GM23338 (cell line): ENCODE measurements around the gene ADGRG2. TPM values are rescaled to one million over a fixed set of nuclear protein-coding genes. Genes with fewer than 3 reads are reported as not detected.

Experiments
- ATAC-seq: fragments of 200-7000 bp; cut with Tn5 transposase; 3 replicates; pipeline ENCODE4 v1.9.1; 2020
- DNase-seq: peaks from one replicate; pipeline ENCODE4 v3.0.0-alpha.2; 2015; ENCODE audit warnings: low spot score
- H2AFZ ChIP-seq: fragments of 200-600 bp; sonication (generic); 2 replicates; pipeline ENCODE4 v1.8.0; 2016; ENCODE audit warnings: antibody characterized with exemption, mild to moderate bottlenecking, moderate library complexity
- H3F3A ChIP-seq: fragments of 200-600 bp; sonication (generic); replicated peaks from 2 replicates; pipeline ENCODE4 v1.8.0; 2017; ENCODE audit warnings: antibody characterized with exemption, mixed run types, low read depth
- H3K27ac ChIP-seq: fragments of 200-600 bp; sonication (generic); 2 replicates; pipeline ENCODE4 v1.6.1; 2016; ENCODE audit warnings: low read depth
- H3K27me3 ChIP-seq: fragments of 200-600 bp; sonication (generic); 2 replicates; pipeline ENCODE4 v1.8.0; 2016; ENCODE audit warnings: mild to moderate bottlenecking, mixed run types, moderate library complexity; ENCODE audit not compliant: insufficient read depth
- H3K36me3 ChIP-seq: fragments of 200-600 bp; sonication (generic); 2 replicates; pipeline ENCODE4 v1.8.0; 2016; ENCODE audit warnings: mild to moderate bottlenecking; ENCODE audit not compliant: insufficient read depth
- H3K4me1 ChIP-seq: fragments of 200-600 bp; sonication (generic); 2 replicates; pipeline ENCODE4 v1.8.0; 2016; ENCODE audit warnings: mild to moderate bottlenecking, moderate library complexity; ENCODE audit not compliant: insufficient read depth
- H3K4me2 ChIP-seq: fragments of 200-600 bp; sonication (generic); 2 replicates; pipeline ENCODE4 v1.7.1; 2017; ENCODE audit warnings: mixed run types
- H3K4me3 ChIP-seq: fragments of 200-600 bp; sonication (generic); 2 replicates; pipeline ENCODE4 v1.6.1; 2016; ENCODE audit warnings: mixed run types
- H3K79me2 ChIP-seq: fragments of 200-600 bp; sonication (generic); replicated peaks from 2 replicates; pipeline ENCODE4 v1.8.0; 2017; ENCODE audit warnings: mild to moderate bottlenecking; ENCODE audit not compliant: insufficient read depth
- H3K9me2 ChIP-seq: fragments of 200-600 bp; sonication (generic); 2 replicates; pipeline ENCODE4 v1.8.0; 2017; ENCODE audit not compliant: insufficient read depth
- H4K20me1 ChIP-seq: fragments of 200-600 bp; sonication (generic); replicated peaks from 2 replicates; pipeline ENCODE4 v1.8.0; 2017; ENCODE audit warnings: mild to moderate bottlenecking; ENCODE audit not compliant: insufficient read depth
- H3K27ac Mint-ChIP-seq: 2 replicates; pipeline ENCODE4 v1.8.0; 2020; ENCODE audit warnings: inconsistent platforms, mild to moderate bottlenecking, moderate library complexity, mixed read lengths
- H3K27me3 Mint-ChIP-seq: 3 replicates; pipeline ENCODE4 v1.8.0; 2022; ENCODE audit warnings: low read depth, mild to moderate bottlenecking, moderate library complexity, mixed read lengths, inconsistent platforms; ENCODE audit not compliant: insufficient read depth, poor library complexity
- H3K36me3 Mint-ChIP-seq: 3 replicates; pipeline ENCODE4 v1.8.0; 2021; ENCODE audit warnings: low read depth, mild to moderate bottlenecking, inconsistent platforms, moderate library complexity, mixed read lengths
- H3K4me1 Mint-ChIP-seq: 3 replicates; pipeline ENCODE4 v1.8.0; 2020; ENCODE audit warnings: mild to moderate bottlenecking, inconsistent platforms, mixed read lengths
- H3K4me3 Mint-ChIP-seq: 3 replicates; pipeline ENCODE4 v1.8.0; 2021; ENCODE audit warnings: moderate library complexity, mild to moderate bottlenecking, inconsistent platforms, mixed read lengths
- H3K9me3 Mint-ChIP-seq: 3 replicates; pipeline ENCODE4 v1.8.0; 2020; ENCODE audit warnings: moderate library complexity, mild to moderate bottlenecking, inconsistent platforms, mixed read lengths
- CTCF ChIP-seq, 2 experiments: fragments of 200-600 bp in 1 of 2; sonication (generic) in 1 of 2; conservative IDR thresholded peaks; 2 replicates each; pipeline versions ENCODE4 v1.5.1 to v1.6.1; 2016 to 2017; ENCODE audit warnings: antibody characterized with exemption in 2 of 2, low read depth in 2 of 2, mild to moderate bottlenecking in 2 of 2, moderate library complexity in 1 of 2
- EZH2 ChIP-seq: fragments of 200-600 bp; sonication (generic); IDR thresholded peaks from one replicate; pipeline ENCODE4 v1.8.0; 2017; ENCODE audit warnings: antibody characterized with exemption, mild to moderate bottlenecking, low read depth; ENCODE audit not compliant: unreplicated experiment
- EZH2phosphoT487 ChIP-seq: fragments of 200-600 bp; sonication (generic); IDR thresholded peaks from one replicate; pipeline ENCODE4 v1.8.1; 2018; ENCODE audit warnings: antibody characterized with exemption; ENCODE audit not compliant: unreplicated experiment
- NANOG ChIP-seq: IDR thresholded peaks from 2 replicates; pipeline ENCODE4 v1.6.1; 2016; ENCODE audit warnings: antibody characterized with exemption, borderline replicate concordance
- ZNF114 ChIP-seq: fragments of 250-450 bp; sonication (Bioruptor Pico); IDR thresholded peaks from 2 replicates; pipeline ENCODE4 v1.5.0; 2020; ENCODE audit warnings: mild to moderate bottlenecking, moderate library complexity
- polyA plus RNA-seq: library from polyadenylated mRNA; unstranded; fragments of >200 nt; fragmentation: Nextera tagmentation; extraction: Ambion mirVana; gene quantifications from 2 replicates; pipeline ENCODE4 v1.2.1, GENCODE V29; 2016
- total RNA-seq: library from RNA; depleted of rRNA; stranded (reverse); fragments of >200 nt; shearing (Covaris generic); gene quantifications from 2 replicates; pipeline ENCODE4 v1.2.3, GENCODE V29; 2014
- TF ChIP-seq, protein P1 (sequence below): IDR thresholded peaks from one replicate; pipeline ENCODE4 v1.6.1; 2018; ENCODE audit warnings: antibody characterized with exemption; ENCODE audit not compliant: unreplicated experiment
- TF ChIP-seq, protein P2 (sequence below): IDR thresholded peaks from 2 replicates; pipeline ENCODE4 v1.6.1; 2016; ENCODE audit warnings: antibody characterized with exemption

Gene ADGRG2
- total and polyA plus RNA-seq, 2 experiments from 2014 or later = 4.0 to 10.8 TPM

DNA sequence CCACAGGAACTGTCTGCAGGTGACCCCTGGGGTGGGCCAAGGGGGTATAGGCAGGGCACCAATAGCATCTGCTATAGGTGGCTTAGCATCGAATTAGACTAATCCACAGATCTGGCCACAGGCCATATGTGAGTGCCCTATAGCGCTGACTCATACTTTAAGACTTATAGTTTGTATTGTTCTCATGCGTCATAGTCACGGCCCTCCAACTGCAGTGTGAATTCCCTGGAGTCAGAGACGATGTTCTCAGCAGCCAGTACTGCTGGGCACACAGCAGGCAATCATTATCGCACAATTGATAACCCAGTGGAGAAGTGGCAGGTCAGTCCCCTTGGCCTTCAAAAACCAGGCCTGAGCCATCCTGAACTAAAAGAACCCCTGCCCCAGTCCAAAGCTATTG lies 58.1 kb downstream of the ADGRG2 start (continued):
- no peak for TF ChIP-seq NANOG
- no peak for TF ChIP-seq ZNF114 (CRISPR knock-in tag)
- no peak for TF ChIP-seq EZH2
- TF ChIP-seq, protein P1, sequence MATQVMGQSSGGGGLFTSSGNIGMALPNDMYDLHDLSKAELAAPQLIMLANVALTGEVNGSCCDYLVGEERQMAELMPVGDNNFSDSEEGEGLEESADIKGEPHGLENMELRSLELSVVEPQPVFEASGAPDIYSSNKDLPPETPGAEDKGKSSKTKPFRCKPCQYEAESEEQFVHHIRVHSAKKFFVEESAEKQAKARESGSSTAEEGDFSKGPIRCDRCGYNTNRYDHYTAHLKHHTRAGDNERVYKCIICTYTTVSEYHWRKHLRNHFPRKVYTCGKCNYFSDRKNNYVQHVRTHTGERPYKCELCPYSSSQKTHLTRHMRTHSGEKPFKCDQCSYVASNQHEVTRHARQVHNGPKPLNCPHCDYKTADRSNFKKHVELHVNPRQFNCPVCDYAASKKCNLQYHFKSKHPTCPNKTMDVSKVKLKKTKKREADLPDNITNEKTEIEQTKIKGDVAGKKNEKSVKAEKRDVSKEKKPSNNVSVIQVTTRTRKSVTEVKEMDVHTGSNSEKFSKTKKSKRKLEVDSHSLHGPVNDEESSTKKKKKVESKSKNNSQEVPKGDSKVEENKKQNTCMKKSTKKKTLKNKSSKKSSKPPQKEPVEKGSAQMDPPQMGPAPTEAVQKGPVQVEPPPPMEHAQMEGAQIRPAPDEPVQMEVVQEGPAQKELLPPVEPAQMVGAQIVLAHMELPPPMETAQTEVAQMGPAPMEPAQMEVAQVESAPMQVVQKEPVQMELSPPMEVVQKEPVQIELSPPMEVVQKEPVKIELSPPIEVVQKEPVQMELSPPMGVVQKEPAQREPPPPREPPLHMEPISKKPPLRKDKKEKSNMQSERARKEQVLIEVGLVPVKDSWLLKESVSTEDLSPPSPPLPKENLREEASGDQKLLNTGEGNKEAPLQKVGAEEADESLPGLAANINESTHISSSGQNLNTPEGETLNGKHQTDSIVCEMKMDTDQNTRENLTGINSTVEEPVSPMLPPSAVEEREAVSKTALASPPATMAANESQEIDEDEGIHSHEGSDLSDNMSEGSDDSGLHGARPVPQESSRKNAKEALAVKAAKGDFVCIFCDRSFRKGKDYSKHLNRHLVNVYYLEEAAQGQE = no peak
- TF ChIP-seq EZH2phosphoT487 = no peak

DNA sequence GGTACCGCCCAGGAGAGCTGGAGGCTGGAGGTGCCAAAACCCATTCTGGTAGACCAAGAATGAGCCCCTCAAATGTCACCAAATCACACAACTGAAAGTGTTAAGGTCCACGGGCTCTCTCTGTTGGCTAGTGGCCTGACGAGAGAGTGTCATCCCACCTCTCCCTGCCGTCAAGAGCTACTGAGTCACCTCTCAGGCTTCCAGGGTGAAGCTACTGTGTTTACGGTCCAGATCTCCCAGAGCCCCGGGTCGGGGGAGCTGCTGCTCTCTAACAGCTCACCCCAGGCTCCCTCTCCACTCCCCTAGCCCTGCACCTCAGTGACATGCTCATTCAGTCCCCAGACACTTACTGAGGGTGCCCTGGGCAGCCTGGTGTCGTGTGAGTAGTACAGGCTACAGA lies 59.2 kb downstream of the ADGRG2 start:
- ATAC-seq (no peak), DNase-seq (no peak)
- Histone ChIP-seq H3K36me3 (no peaks in the 10 kb centered on the region), H3K27ac (no peak overlapping the region), H3K4me3 (no peak overlapping the region), H3K4me2 (no peak overlapping the region), H3F3A (no peaks in the 10 kb centered on the region), H3K27me3 (no peaks in the 10 kb centered on the region), H4K20me1 (no peaks in the 10 kb centered on the region), H3K79me2 (no peaks in the 10 kb centered on the region), H3K4me1 (peaks cover 10% of the 10 kb centered on the region), H2AFZ (no peak overlapping the region), H3K9me2 (no peaks in the 10 kb centered on the region)
- Mint-ChIP-seq H3K27me3 (peaks cover 5% of the 10 kb centered on the region), H3K9me3 (no peaks in the 10 kb centered on the region), H3K36me3 (peaks cover 13% of the 10 kb centered on the region; the same call in 1 of the 3 replicates), H3K4me1 (peaks cover 6% of the 10 kb centered on the region), H3K27ac (no peak overlapping the region), H3K4me3 (no peak overlapping the region)
- TF ChIP-seq NANOG = no peak
- TF ChIP-seq EZH2 = no peak
- TF ChIP-seq CTCF (conservative IDR thresholded peaks at IDR 0.05; ENCODE audit: low read depth in 2 of 2) = no peak
- TF ChIP-seq, protein P2, sequence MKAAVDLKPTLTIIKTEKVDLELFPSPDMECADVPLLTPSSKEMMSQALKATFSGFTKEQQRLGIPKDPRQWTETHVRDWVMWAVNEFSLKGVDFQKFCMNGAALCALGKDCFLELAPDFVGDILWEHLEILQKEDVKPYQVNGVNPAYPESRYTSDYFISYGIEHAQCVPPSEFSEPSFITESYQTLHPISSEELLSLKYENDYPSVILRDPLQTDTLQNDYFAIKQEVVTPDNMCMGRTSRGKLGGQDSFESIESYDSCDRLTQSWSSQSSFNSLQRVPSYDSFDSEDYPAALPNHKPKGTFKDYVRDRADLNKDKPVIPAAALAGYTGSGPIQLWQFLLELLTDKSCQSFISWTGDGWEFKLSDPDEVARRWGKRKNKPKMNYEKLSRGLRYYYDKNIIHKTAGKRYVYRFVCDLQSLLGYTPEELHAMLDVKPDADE = no peak

- H3K4me3 Mint-ChIP-seq = no peak overlapping the region
- H3K4me3 ChIP-seq = no peak overlapping the region
- DNase-seq (no peak), ATAC-seq (no peak)
- peaks cover 9% of the 10 kb centered on the region; the same call in 1 of the 3 replicates for H3K36me3 Mint-ChIP-seq
- no peaks in the 10 kb centered on the region for H3K4me1 ChIP-seq
- H3K27ac ChIP-seq = no peak overlapping the region
- no peaks in the 10 kb centered on the region for H3K36me3 ChIP-seq
- H3K79me2 ChIP-seq = no peaks in the 10 kb centered on the region
- H3K9me2 ChIP-seq = no peaks in the 10 kb centered on the region
- no peaks in the 10 kb centered on the region for H3K27me3 ChIP-seq
- H3K27me3 Mint-ChIP-seq = peaks cover 2% of the 10 kb centered on the region
- H3K4me1 Mint-ChIP-seq = no peaks in the 10 kb centered on the region
- no peak overlapping the region for H3K4me2 ChIP-seq
- H3K27ac Mint-ChIP-seq = no peak overlapping the region
- no peaks in the 10 kb centered on the region for H4K20me1 ChIP-seq
- H2AFZ ChIP-seq = no peak overlapping the region
- H3F3A ChIP-seq = no peaks in the 10 kb centered on the region
- no peaks in the 10 kb centered on the region; the same call in 2 of the 3 replicates for H3K9me3 Mint-ChIP-seq
- no peak for TF ChIP-seq EZH2phosphoT487
These were observed 63.2 kb downstream of the ADGRG2 start for GRCh38 chrX:19059067-19059466.
